Endothelial cell of umbilical vein (primary cell): ENCODE data around the gene PLA2G1B. TPM values are rescaled to one million over a fixed set of nuclear protein-coding genes. Genes with fewer than 3 reads are reported as not detected.

Source experiments
- BruUV-seq: library from RNA; stranded (reverse); fragments of 400-500 nt; replicated peaks from 2 replicates; lab custom pipeline; 2021; lab: Mats Ljungman, UMichigan
- CTCF ChIA-PET: fragments of 300-600, 350-600 bp; sonication (Branson Sonifier 250); formaldehyde crosslinking; loops from one replicate; lab custom pipeline; 2021; ENCODE audit warnings: antibody characterized with exemption, inconsistent platforms; lab: Charles Lee
- POLR2A ChIA-PET: fragments of 300-600, 350-600 bp; sonication (Branson Sonifier 250); formaldehyde crosslinking; loops from one replicate; lab custom pipeline; 2021; ENCODE audit warnings: antibody characterized with exemption, inconsistent platforms; lab: Charles Lee
- DNase-seq: peaks from one replicate; pipeline ENCODE4 v3.0.0-alpha.2; 2011; ENCODE audit warnings: low read depth, low spot score
- FAIRE-seq: peaks from 2 replicates; lab custom pipeline; 2011; peaks lifted over from hg19 to GRCh38; lab: Jason Lieb, UNC
- H2AFZ ChIP-seq: 2 replicates; pipeline ENCODE4 v1.6.0; 2012; ENCODE audit warnings: low read depth, low read length, control low read depth, inconsistent platforms
- H3K27ac ChIP-seq: 2 replicates; pipeline ENCODE4 v1.5.1; 2011; ENCODE audit warnings: low read depth, mild to moderate bottlenecking, control low read depth, low read length, moderate library complexity; ENCODE audit not compliant: insufficient read depth
- H3K27me3 ChIP-seq, 2 experiments: 2 replicates each; pipeline versions ENCODE4 v1.6.0 to v1.6.1; 2011; ENCODE audit warnings: low read length in 2 of 2, mixed read lengths in 1 of 2; ENCODE audit not compliant: control insufficient read depth in 2 of 2, insufficient read depth in 2 of 2
- H3K36me3 ChIP-seq, 2 experiments: 2 replicates in 1 of 2; 3 replicates in 1 of 2; pipeline ENCODE4 v1.5.1; 2011; ENCODE audit warnings: low read length in 2 of 2, mild to moderate bottlenecking in 1 of 2, moderate library complexity in 1 of 2; ENCODE audit not compliant: control insufficient read depth in 2 of 2, insufficient read depth in 2 of 2; ENCODE audit errors: extremely low read depth in 1 of 2
- H3K4me1 ChIP-seq: 3 replicates; pipeline ENCODE4 v1.5.1; 2011; ENCODE audit warnings: mild to moderate bottlenecking, low read length; ENCODE audit not compliant: control insufficient read depth, insufficient read depth; ENCODE audit errors: extremely low read depth
- H3K4me2 ChIP-seq: 2 replicates; pipeline ENCODE4 v1.6.1; 2011; ENCODE audit warnings: low read length, control low read depth, mixed read lengths; ENCODE audit not compliant: insufficient read depth
- H3K4me3 ChIP-seq, 3 experiments: fragments of 200-600 bp in 1 of 3; sonication (generic), shearing (Covaris generic) in 1 of 3; replicated peaks in 1 of 3; 2 replicates each; pipeline ENCODE4 v1.5.1; 2011 to 2016; ENCODE audit warnings: control low read depth in 3 of 3, low read length in 3 of 3, mild to moderate bottlenecking in 2 of 3, inconsistent platforms in 1 of 3, low read depth in 1 of 3, moderate library complexity in 1 of 3; ENCODE audit not compliant: insufficient read depth in 1 of 3
- H3K79me2 ChIP-seq: 2 replicates; pipeline ENCODE4 v1.6.0; 2012; ENCODE audit warnings: low read length, inconsistent platforms; ENCODE audit not compliant: control insufficient read depth, insufficient read depth
- H3K9ac ChIP-seq: replicated peaks from 2 replicates; pipeline ENCODE3; 2011; ENCODE audit warnings: low read length, control low read depth; ENCODE audit not compliant: insufficient read depth; ENCODE audit errors: extremely low read depth
- H3K9me1 ChIP-seq: replicated peaks from 3 replicates; pipeline ENCODE4 v1.6.0; 2011; ENCODE audit warnings: mild to moderate bottlenecking, low read length; ENCODE audit not compliant: control insufficient read depth, insufficient read depth; ENCODE audit errors: extremely low read depth
- H3K9me3 ChIP-seq: replicated peaks from 2 replicates; pipeline ENCODE4 v1.5.1; 2012; ENCODE audit warnings: low read length, inconsistent platforms; ENCODE audit not compliant: control insufficient read depth, insufficient read depth
- H4K20me1 ChIP-seq: replicated peaks from 2 replicates; pipeline ENCODE3; 2011; ENCODE audit warnings: mild to moderate bottlenecking, low read length; ENCODE audit not compliant: control insufficient read depth, insufficient read depth; ENCODE audit errors: extremely low read depth
- CTCF ChIP-seq, 2 donors: IDR thresholded peaks; 1 replicate in 1 of 2; 2 replicates in 1 of 2; pipeline ENCODE4 v1.5.1; 2011; ENCODE audit warnings: low read length in 2 of 2, mild to moderate bottlenecking in 2 of 2, moderate library complexity in 2 of 2, control low read depth in 1 of 2, inconsistent platforms in 1 of 2, low read depth in 1 of 2; ENCODE audit not compliant: insufficient read depth in 1 of 2; ENCODE audit errors: extremely low read depth in 1 of 2
- EZH2 ChIP-seq: IDR thresholded peaks from 2 replicates; pipeline ENCODE4 v1.6.1; 2012; ENCODE audit warnings: borderline replicate concordance, low read depth, mild to moderate bottlenecking, moderate library complexity, low read length, inconsistent platforms; ENCODE audit not compliant: severe bottlenecking
- MAX ChIP-seq: IDR thresholded peaks from 2 replicates; pipeline ENCODE4 v1.6.1; 2011; ENCODE audit not compliant: insufficient read depth, insufficient read length
- MYC ChIP-seq: IDR thresholded peaks from one replicate; pipeline ENCODE4 v1.6.1; 2011; ENCODE audit warnings: mild to moderate bottlenecking, low read depth, low read length
- POLR2A ChIP-seq: IDR thresholded peaks from 2 replicates; pipeline ENCODE4 v1.6.1; 2012; ENCODE audit warnings: low read depth, mild to moderate bottlenecking, control low read depth, low read length
- dilution Hi-C: fragments of 300-500 bp; cut with MboI; formaldehyde crosslinking; loops from one replicate; pipeline ENCODE4 v1.15.0; 2019; ENCODE audit warnings: low sequenced_read_pairs; ENCODE audit not compliant: extremely low pct_ligation_motif_present
- intact Hi-C: fragments of 100-400 bp; cut with micrococcal nuclease; formaldehyde crosslinking; loops from one replicate; pipeline ENCODE4 v1.10.0; 2022
- polyA plus RNA-seq, 4 experiments: library from polyadenylated mRNA; depleted of rRNA in 3 of 4; stranded (reverse) in 3 of 4; unstranded in 1 of 4; fragments of >200 nt; gene quantifications; 2 replicates each; pipeline versions ENCODE4 v1.2.1 to v1.2.3, GENCODE V29; 2011 to 2012; ENCODE audit warnings: missing spikeins in 1 of 4
- total RNA-seq: library from RNA; stranded (reverse); gene quantifications from 2 replicates; pipeline ENCODE4 v1.2.3, GENCODE V29; 2021

PLA2G1B gene
- total and polyA plus RNA-seq, 2 donors (not counting 3 experiments of a cell fraction or from before 2014, with no cell fraction given): not detected

GRCh38 chr12:120287491-120287890, 40.1 kb downstream of the PLA2G1B start:
- H3K36me3 ChIP-seq: no peaks in the 10 kb centered on the region
- no peaks in the 10 kb centered on the region for H3K9me1 ChIP-seq
- no peak for TF ChIP-seq CTCF (IDR thresholded peaks at IDR 0.05; ENCODE audit: extremely low read depth in 1 of 2, insufficient read depth in 1 of 2, low read depth in 1 of 2, low read length in 2 of 2)
- H4K20me1 ChIP-seq: no peaks in the 10 kb centered on the region
- dilution Hi-C loops: no loop called here
- CTCF ChIA-PET: interaction anchor here (1.2 to 1.9 kb wide), 3 partner anchors 15 to 60 kb away, joined by 6 to 19 read pairs (median 8); partner anchors contain the start of genes PXN and SIRT4
- intact Hi-C loops: no loop called here
- H3K79me2 ChIP-seq: no peaks in the 10 kb centered on the region
- no peak for FAIRE-seq
- H3K4me3 ChIP-seq: no peak overlapping the region
- no peak overlapping the region for H3K9ac ChIP-seq
- H3K9me3 ChIP-seq: no peaks in the 10 kb centered on the region
- no peaks in the 10 kb centered on the region for H3K27me3 ChIP-seq
- no peak overlapping the region for H3K27ac ChIP-seq
- POLR2A ChIA-PET: interaction anchor here (0.7 kb wide), 1 partner anchor 86 kb away, joined by 3 read pairs; no protein-coding TSS in a partner anchor
- DNase-seq: no peak
- peaks cover 4% of the 10 kb centered on the region for H3K4me1 ChIP-seq
- BruUV-seq: no TSS peak
- no peak overlapping the region for H2AFZ ChIP-seq
- no peak overlapping the region for H3K4me2 ChIP-seq

- no peak overlapping the region for H3K4me2 ChIP-seq
- no TSS peak for BruUV-seq
- TF ChIP-seq POLR2A: no peak
- TF ChIP-seq MYC: no peak
- TF ChIP-seq EZH2: no peak
- TF ChIP-seq CTCF (IDR thresholded peaks at IDR 0.05; ENCODE audit: extremely low read depth in 1 of 2, insufficient read depth in 1 of 2, low read depth in 1 of 2, low read length in 2 of 2): no peak
- TF ChIP-seq MAX: no peak
- dilution Hi-C loops: no loop called here
- POLR2A ChIA-PET: interaction anchor here (0.7 kb wide), 1 partner anchor 86 kb away, joined by 3 read pairs; no protein-coding TSS in a partner anchor
- no peaks in the 10 kb centered on the region for H3K9me3 ChIP-seq
- no peak overlapping the region for H2AFZ ChIP-seq
- no peaks in the 10 kb centered on the region for H3K9me1 ChIP-seq
- H3K4me3 ChIP-seq: no peak overlapping the region
- no peak for DNase-seq
- no peak overlapping the region for H3K27ac ChIP-seq
- H3K79me2 ChIP-seq: no peaks in the 10 kb centered on the region
- FAIRE-seq: no peak
- H3K4me1 ChIP-seq: peaks cover 4% of the 10 kb centered on the region
- no peaks in the 10 kb centered on the region for H3K27me3 ChIP-seq
- no peaks in the 10 kb centered on the region for H3K36me3 ChIP-seq
- intact Hi-C loops: no loop called here
- CTCF ChIA-PET: interaction anchor here (1.2 to 1.9 kb wide), 3 partner anchors 16 to 59 kb away, joined by 6 to 19 read pairs (median 8); partner anchors contain the start of genes PXN and SIRT4
- no peak overlapping the region for H3K9ac ChIP-seq
- no peaks in the 10 kb centered on the region for H4K20me1 ChIP-seq
Observed at GRCh38 chr12:120286768-120287490, 40.6 kb downstream of the PLA2G1B start.
